Ectodermal cell (in vitro differentiated cells): Measurements from ENCODE around the gene VSIG10.
A peak's percentile ranks its signal among the peaks of the same experiment; 100 is the strongest.

Experiments
- H3K27ac ChIP-seq: 2 replicates; pipeline ENCODE4 v1.7.0; 2013; ENCODE audit warnings: mild to moderate bottlenecking, low read depth, low read length; ENCODE audit not compliant: insufficient read depth, poor library complexity, severe bottlenecking
- H3K27me3 ChIP-seq: 2 replicates; pipeline ENCODE4 v1.7.0; 2013; ENCODE audit warnings: mild to moderate bottlenecking, low read length; ENCODE audit not compliant: insufficient read depth, control insufficient read depth, poor library complexity, severe bottlenecking
- H3K36me3 ChIP-seq: one replicate; pipeline ENCODE4 v1.7.0; 2013; ENCODE audit warnings: low read length; ENCODE audit not compliant: control insufficient read depth, insufficient read depth
- H3K4me1 ChIP-seq: one replicate; pipeline ENCODE4 v1.7.0; 2013; ENCODE audit warnings: low read length; ENCODE audit not compliant: control insufficient read depth, insufficient read depth
- H3K4me3 ChIP-seq: 2 replicates; pipeline ENCODE4 v1.7.0; 2013; ENCODE audit warnings: low read depth, low read length, control low read depth; ENCODE audit not compliant: insufficient read depth
- H3K9me3 ChIP-seq: 2 replicates; pipeline ENCODE4 v1.7.0; 2013; ENCODE audit warnings: mild to moderate bottlenecking, low read length, moderate library complexity; ENCODE audit not compliant: control insufficient read depth
- WGBS, 2 experiments: methylation state at CpG; one replicate each; pipeline ENCODE4 v1.1.7; 2013; ENCODE audit warnings: missing lambda C conversion rate in 2 of 2; 5-methylcytosine and 5-hydroxymethylcytosine counted together

Gene VSIG10

DNA sequence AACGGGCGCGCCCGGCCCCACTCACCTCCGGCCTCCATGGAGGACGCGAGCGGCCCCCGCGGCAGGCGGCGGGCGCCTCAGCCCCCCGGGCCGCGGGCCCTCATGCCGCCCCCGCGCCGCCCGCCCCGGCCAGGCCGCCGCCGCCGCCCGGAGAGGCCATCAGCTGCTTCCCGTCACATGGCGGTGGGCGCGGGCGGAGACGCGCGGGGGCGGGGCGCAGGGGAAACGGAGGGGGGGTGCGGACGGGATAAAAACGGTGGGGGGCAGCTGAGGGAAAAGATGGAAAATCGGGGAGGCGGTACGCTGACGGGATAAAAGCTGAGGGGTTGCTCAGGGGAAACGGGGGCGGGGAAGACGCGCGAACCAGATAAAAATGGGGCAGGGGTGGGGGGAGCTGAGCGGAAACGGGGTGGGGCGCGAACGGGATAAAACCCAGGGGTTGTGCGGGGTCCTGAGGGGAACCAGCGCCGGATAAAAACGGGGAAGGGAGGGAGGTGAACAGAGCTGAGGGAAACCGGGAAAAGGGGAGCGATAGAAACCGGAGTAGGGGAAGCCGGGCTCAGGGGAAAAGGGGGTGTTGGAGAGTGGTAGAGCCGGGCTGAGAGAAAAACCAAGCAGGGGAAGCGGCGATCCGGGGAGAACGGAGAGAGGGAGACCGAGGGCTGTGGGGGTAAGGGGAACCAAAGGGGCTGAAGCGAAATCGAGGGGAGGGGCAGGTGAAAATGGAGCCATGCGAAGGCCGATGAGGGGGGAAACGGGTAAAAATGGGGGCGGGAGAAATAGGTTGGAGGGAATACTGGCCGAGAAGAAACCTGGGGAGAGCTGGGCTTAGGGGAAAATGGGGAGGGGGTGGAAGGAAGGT is 42.6 kb downstream of the VSIG10 start, which contains the start of gene WSB2:
TSS of gene WSB2 (minus strand) at position 169 of the 862 bp plus-strand sequence. CDS start at position 38, 131 bp downstream.
- Histone ChIP-seq H3K4me1 (no peaks in the 10 kb centered on the region), H3K27ac (peak within 1 kb of the TSS; percentile 62), H3K4me3 (peak within 1 kb of the TSS; percentile 59), H3K36me3 (no peaks in the 10 kb centered on the region), H3K9me3 (no peaks in the 10 kb centered on the region), H3K27me3 (no peaks in the 10 kb centered on the region)
- 0% methylated on average over 76 of the region's 76 CpGs for WGBS, 2 experiments

GRCh38 chr12:118060301-118061010 is 43.4 kb downstream of the VSIG10 start:
- 2% methylated on average over 45 to 46 of the region's 46 CpGs for WGBS, 2 experiments
- Histone ChIP-seq H3K27ac (no peak overlapping the region), H3K36me3 (no peaks in the 10 kb centered on the region), H3K9me3 (no peaks in the 10 kb centered on the region), H3K4me1 (no peaks in the 10 kb centered on the region), H3K27me3 (no peaks in the 10 kb centered on the region), H3K4me3 (peak overlapping the region; percentile 59)

GRCh38 chr12:118059341-118060191 is 44.2 kb downstream of the VSIG10 start:
- no peaks in the 10 kb centered on the region for H3K27me3 ChIP-seq
- no peaks in the 10 kb centered on the region for H3K9me3 ChIP-seq
- H3K4me3 ChIP-seq, result peak overlapping the region; percentile 59
- no peaks in the 10 kb centered on the region for H3K36me3 ChIP-seq
- WGBS, 2 experiments, result 42 to 46% methylated on average over 11 of the region's 11 CpGs
- H3K27ac ChIP-seq, result no peak overlapping the region
- H3K4me1 ChIP-seq, result no peaks in the 10 kb centered on the region

DNA sequence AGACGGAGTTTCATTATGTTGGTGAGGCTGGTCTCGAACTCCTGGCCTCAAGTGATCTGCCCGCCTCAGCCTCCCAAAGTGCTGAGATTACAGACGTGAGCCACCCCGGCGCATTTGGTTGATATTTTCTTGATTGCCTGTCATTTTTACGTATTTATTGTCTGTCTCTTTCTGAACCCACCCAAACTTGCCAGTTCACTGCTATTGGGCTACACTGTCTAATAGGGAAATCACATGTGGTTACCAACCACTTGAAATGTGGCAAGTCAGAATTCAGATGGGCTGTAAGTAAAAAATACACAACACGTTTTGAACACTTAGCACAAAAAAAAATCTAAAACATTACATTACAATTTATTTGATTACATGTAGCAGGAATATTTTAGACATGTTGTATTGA is 44.9 kb downstream of the VSIG10 start:
- Histone ChIP-seq H3K27me3 (no peaks in the 10 kb centered on the region), H3K9me3 (no peaks in the 10 kb centered on the region), H3K36me3 (no peaks in the 10 kb centered on the region), H3K4me1 (no peaks in the 10 kb centered on the region), H3K4me3 (no peak overlapping the region), H3K27ac (no peak overlapping the region)
- 92 to 95% methylated on average over 7 of the region's 8 CpGs for WGBS, 2 experiments

GRCh38 chr12:118058227-118058626 is 45.6 kb downstream of the VSIG10 start:
- WGBS, 2 experiments, result 94% methylated on average over 7 of the region's 7 CpGs
- Histone ChIP-seq H3K4me3 (no peak overlapping the region), H3K36me3 (no peaks in the 10 kb centered on the region), H3K9me3 (no peaks in the 10 kb centered on the region), H3K27me3 (no peaks in the 10 kb centered on the region), H3K4me1 (no peaks in the 10 kb centered on the region), H3K27ac (no peak overlapping the region)

- Histone ChIP-seq H3K4me3 (no peak overlapping the region), H3K27ac (no peak overlapping the region), H3K4me1 (no peaks in the 10 kb centered on the region), H3K9me3 (no peaks in the 10 kb centered on the region), H3K27me3 (no peaks in the 10 kb centered on the region), H3K36me3 (peaks cover 4% of the 10 kb centered on the region)
- WGBS, 2 experiments, result 91 to 92% methylated on average over 13 of the region's 13 CpGs
Observed at GRCh38 chr12:118055865-118056773, 47.7 kb downstream of the VSIG10 start.

GRCh38 chr12:118055144-118055557 is 48.7 kb downstream of the VSIG10 start:
- Histone ChIP-seq H3K36me3 (peaks cover 9% of the 10 kb centered on the region), H3K27ac (no peak overlapping the region), H3K4me1 (no peaks in the 10 kb centered on the region), H3K27me3 (no peaks in the 10 kb centered on the region), H3K4me3 (no peak overlapping the region), H3K9me3 (no peaks in the 10 kb centered on the region)
- WGBS, 2 experiments, result 72 to 92% methylated on average over 2 of the region's 2 CpGs

DNA sequence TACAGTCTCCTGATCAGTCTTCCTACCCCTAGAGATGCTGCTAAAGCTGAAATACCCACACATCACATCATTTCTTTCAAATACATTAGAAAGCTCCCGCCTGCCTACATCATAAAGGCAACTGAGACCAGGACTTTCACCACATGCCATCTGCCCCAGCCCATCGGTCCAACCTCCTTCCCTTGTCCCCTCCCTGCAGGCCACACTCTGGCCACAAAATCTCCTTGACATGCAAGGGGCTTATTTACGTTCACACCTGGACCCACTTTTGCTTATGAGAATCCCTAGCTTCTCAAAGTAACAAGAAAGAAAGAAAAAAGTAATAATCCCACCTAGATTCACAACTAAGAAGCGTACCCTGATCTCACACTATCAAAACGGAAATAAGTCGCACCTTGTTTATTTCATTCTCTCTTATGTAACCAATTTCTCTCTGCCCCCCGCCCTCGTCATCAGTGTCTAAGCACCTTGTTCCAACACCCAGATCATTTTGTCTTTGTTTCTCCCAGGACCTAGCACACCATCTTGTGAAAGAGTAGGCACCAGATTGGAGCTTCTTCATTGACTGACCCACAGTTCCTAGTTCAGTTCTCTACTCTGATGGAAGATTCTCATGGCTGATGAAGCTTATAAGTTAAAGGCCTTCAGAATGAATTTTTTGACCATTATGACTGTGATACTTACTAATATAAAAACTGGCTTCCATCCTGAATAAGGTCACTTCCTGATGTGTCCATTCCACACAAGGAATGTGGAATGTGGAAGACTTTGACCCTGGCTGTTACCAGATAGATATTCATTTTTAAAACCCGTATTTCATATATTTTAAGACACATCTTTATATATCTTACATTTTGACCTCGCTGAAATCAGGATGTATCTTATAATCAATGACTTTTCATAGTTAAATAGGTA is 50.5 kb downstream of the VSIG10 start:
- no peak overlapping the region for H3K27ac ChIP-seq
- 90 to 94% methylated on average over 8 to 10 of the region's 10 CpGs for WGBS, 2 experiments

More for the DNA sequence above, 50.5 kb downstream of the VSIG10 start:
- Histone ChIP-seq H3K9me3 (no peaks in the 10 kb centered on the region), H3K36me3 (peaks cover 10% of the 10 kb centered on the region), H3K4me1 (no peaks in the 10 kb centered on the region), H3K27me3 (no peaks in the 10 kb centered on the region), H3K4me3 (no peak overlapping the region)
